Bone marrow (tissue), 2 donors: ENCODE data around the gene ADAMTS7.
"Not testable (repeated sequence)": the region's sequence is repeated elsewhere in the genome, so short reads cannot be mapped to it uniquely, and the experiment has no call there.

Experiments used
- DNase-seq, 2 donors: peaks; one replicate each; lab custom pipeline; 2025; lab: John Stamatoyannopoulos, UW

The ADAMTS7 gene

DNA sequence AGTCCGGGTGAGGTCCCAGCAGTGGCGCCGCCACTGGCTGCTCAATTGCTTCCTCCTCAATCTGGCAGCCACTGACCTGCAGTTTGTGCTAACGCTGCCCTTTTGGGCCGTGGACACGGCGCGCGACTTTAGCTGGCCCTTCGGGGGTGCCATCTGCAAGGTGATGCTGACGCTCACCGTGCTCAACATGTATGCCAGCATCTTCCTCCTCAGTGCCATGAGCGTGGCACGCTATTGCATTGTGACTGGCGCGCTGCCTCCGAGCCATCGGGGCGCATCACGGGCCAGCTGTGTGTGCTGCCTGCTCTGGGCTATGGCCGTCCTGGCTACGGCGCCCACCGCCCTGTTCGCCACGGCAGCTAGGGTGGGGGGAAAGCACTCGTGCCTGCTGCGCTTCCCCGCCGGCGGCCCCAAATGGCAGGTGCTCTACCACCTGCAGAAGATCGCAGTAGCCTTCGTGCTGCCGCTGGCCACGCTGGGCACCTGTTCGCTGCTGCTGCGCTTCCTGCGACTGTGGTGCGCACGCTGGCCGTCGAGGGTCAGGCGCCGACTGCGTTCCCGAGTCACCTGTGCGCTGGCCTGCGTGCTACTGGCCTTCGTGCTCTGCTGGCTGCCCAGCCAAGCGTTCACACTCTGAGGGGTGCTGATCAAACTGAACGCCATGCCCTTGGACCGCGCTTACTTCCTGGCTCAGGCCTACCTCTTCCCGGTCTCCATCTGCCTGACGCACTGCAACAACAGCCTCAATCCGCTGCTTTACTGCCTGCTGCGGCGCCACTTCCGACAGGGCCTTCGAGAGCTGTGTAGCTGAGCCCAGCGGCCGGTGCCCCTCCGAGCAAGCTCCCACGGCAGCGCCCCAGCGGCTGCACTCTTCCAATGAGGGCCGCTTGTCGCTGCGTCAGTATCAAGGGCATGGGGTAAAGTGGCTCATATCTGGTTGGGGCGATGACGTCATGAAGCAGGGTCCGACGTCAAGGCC lies 20.3 kb upstream of the ADAMTS7 start:
- no peak for DNase-seq

DNA sequence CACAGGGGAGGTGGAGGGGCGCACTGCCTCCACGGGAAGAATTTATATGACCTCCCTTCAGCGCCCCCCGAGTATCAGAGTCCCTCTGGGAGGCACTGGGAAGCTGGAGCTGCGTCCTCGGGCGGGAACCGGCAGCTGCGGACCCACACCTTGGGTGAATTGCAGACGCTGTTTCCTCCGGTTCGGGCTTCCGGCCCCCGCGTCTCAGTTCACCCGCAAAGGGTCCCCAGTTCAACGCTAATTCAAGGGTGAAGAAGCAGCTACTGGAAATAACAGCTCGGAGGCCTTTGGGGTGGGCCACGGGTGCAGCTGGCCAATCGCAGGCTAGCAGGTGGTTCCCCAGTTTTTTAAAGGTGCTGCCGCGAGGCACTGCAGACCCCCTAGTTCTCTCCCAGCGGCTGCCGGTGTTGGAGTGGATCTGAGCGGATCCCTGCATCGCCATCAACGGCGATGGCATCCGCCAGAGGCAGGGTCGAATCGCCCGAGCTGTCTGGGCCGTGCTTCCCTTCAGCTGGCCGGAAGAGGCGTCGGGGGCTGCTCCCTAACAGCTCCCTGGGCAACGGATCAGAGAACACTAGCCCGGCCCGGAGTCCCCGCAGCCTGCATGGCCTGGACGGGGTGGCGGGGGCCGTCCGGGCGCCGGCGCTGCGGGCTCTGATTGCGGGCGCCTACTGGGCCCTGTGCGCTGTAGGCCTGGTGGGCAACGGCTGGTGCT lies 19.4 kb upstream of the ADAMTS7 start:
- DNase-seq: no peak

DNA sequence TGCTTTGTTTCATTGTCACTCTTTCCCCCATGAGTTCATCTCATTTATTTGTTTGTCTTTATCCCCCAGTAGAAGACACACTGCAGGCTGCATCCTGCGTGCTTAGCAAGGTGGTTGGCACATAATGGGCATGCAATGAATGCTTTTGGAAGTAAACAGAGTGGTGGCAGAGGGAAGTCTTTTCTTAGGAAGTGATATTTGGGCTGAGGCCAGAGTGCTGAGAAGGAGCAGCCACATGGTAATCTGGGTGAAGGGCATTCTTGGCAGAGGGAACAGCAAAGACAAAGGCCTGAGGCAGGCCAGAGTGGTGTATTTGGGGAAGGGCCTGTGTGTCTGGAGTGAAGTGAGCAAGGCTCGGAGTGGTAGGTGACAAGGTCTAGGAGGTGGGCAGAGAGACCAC lies 17.7 kb upstream of the ADAMTS7 start:
- no peak for DNase-seq

DNA sequence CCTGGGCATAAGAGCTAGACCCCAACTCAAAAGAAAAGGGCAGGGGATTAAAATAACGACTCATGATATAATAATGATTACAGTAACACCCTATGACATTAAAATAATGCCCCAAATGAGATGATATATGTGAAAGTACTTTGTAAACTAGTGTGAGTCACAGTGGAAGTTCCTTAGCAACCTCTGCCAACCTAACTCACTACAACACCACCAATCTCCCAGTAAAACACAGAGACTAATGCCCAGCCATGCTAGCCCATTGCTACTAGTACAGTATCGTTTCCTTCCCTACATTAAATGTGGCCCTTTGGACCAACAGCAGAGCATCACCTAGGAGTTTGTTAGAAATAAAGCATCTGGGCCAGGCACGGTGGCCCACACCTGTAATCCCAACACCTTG lies 11.2 kb upstream of the ADAMTS7 start:
- DNase-seq: no peak

DNA sequence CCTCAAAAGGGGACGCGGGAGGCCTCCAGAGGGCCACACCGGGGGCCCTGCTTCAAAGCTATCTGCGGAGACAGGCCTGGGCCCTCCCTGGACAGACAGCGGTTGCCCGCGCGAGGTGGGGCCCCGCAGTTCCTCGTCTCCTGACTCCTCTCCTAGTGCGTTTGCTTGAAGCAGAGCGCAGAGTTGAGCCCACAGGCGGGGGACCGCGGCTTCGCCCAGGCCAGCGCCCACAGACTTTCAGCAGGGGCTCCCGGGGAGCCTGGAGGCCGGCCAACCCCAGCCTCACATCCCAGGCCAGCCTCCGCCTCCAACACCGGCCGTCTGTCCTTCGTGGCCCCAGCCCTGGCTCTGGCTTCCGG lies 540 bp upstream of the ADAMTS7 start:
- no peak for DNase-seq

DNA sequence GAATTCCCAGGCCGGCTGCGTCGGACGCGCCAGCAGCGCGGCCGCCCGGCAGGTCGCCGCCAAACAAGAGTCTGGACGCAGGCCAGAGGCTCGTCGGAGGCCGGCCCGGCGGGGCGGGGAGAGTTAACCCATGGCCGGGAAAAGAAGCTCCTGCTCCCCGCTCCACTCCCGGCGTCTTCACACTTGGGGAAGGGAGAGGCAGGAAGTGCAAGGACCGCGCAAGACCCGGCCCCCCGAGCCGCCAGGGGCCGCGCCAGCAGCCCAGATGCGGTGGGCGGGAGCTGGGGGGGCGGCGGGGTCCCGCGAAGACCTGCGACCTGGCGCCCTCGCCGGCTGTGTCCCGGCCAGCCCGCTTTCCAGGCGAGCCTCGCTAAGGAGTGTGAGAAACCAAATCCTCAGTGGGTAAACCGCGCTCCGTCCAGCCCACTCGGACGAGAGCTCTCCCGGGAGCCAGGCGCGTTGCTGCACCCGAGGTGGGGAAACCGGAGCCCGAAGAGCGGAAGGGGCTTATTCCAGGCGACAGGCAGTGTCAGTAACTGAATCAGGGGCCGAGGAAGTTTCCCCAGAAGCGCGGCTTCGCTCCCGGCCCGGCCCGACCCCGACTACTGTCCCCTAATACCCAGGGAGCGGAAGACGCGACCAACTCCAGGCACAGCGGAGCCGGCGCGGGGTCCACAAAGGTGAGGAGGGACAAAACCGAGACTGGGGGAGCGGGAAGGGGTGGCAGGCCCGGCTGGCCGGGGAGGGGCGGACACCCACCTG lies 721 bp downstream of the ADAMTS7 start:
- peak in 1 of 2 donors; percentile 18 for DNase-seq

DNA sequence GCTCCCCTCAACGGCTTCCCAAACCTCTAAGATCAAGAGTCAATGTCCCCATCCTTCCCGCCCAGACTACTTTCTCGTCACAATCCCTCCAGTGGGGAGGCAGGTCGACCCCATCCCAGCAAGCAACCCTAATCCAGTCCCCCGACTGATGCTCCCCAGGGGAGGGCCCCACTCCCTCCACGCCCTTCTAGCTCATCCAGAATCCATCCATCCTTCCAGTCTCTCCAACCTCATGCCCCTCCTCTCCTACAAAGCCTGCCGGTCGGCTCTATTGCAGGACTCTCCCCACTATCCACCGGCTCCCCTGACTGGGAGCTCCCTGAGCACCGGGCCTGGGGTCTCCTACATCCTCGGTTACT lies 1.3 kb downstream of the ADAMTS7 start:
- DNase-seq: no peak

DNA sequence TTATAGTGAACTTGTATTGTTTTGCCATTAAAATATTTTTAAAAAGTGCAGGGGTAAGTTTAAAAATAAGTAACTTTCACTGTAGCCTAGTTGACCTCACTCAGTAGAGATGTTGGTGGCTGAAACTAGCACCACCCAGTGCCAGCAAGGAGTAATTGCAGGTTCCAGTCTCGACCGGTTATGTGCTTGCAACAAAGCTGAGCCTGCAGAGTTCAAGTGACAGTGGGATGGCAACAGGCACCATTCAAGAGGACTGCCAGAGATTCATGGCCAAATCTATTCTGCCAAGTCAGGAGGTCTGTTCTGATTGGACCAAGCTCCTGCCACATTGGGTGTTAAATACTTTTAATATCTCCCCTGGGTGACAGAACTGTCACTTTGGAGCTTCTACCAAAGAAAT lies 2.7 kb downstream of the ADAMTS7 start:
- peak in 1 of 2 donors; percentile 31 for DNase-seq

DNA sequence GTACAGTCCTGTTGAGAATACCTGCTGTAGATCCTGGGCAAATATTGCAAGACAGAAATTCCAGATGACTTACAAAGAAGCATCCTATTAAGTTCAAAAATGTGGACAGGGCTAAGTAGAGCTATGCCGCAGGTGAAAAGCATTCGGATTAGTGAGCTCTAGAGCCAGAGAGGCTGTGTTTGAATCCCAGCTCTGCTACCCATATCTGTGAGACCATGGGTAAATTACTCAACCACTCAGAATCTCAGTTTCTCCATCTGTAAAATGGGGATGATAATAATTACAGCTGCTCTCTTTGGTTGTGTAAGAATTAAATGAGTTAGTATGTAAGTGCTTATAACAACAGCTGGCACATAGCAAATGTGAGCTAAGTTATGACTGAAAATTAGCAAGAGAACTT lies 3.9 kb downstream of the ADAMTS7 start:
- no peak for DNase-seq

DNA sequence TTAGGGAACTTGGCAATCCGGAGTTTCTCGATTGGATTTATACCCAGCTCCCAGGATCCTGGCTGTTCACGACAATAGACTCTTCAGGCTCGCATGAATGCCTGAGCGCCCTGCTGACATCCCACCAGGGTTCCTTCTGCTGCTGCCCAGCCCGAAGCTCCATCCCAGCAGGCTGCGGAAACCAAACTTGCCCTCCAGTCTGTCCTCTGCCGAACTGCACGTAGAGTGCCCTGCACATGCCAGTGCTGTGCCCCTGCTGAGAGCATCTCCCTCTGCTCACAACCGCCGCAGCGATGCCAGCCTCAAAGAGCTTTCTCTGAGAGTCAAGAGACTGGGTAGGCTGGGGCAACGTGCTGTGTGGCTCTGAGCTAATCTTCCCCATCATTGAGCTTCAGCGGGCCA lies 6.9 kb downstream of the ADAMTS7 start:
- DNase-seq: no peak

DNA sequence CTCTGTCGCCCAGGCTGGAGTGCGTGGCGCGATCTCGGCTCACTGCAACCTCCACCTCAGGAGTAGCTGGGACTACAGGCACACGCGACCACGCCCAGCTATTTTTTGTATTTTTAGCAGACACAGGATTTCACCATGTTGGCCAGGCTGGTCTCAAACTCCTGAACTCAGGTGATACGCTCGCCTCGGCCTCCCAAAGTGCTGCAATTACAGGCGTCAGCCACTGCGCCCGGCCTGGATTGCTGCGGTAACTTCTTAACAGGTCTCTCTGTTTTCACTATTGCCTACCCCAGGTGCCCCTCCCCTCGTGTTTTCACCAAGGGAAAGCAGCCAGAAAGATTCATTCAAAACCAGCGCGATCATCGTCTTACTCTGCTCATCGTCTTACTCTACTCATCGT lies 10.5 kb downstream of the ADAMTS7 start:
- DNase-seq: no peak

DNA sequence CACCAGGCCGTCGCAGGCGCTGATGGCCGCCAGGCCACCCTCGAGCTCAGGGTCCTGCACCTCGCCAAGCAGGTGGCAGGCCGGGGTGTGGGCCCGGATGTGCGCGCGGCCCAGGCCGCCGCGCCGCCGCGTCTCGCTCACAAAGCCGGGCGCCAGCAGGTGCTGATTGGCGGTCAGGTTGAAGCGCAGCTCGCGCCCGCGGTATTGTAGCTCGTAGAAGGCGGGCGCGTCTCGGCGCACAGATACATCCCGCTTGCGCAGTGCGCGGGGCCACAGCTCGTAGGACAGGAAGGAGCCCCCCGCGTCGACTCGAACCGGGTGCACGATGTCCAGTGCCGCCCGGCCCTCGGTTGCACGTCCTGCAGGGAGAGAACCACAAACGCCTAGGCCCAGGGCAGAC lies 11.1 kb downstream of the ADAMTS7 start:
- DNase-seq: no peak

DNA sequence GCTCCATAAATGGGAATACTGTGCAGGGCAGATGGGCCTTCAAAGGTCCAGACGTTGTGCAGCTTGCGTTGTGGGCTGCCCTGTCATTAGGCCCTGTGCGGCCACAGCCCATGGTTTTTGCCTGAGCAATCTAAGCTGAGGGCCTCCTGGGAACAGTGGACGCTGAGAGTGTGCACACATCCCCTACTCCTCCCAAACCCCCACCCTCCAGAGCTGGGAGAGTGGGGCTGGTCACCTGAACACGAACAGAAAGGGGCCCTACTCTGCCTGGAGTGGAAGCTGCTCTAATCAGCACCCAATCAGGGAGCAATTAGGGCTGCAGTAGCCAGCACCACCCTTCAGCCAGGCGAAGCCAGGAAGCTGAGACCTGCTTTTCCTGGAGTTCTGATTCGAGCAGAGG lies 12.2 kb downstream of the ADAMTS7 start:
- not testable (repeated sequence) for DNase-seq

DNA sequence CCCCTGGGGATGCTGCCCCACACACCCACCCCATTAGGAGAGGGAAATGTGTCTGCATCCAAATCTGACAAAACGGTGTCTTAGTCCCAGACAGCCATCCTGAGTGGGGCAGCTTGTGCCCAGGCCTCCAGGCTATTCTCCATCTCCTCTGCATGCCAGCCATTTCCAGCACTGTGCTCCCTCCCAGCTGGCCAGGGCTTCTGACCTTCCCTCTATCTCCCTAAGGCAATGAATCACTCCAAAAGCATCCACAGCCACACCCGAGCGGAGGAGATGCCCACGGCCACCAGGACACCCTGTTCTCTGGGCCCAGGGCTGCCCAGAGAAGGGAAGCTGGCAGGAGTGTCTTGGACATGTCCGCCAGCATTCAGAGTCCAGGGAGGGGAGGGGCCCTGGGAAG lies 12.9 kb downstream of the ADAMTS7 start:
- DNase-seq: not testable (repeated sequence)

DNA sequence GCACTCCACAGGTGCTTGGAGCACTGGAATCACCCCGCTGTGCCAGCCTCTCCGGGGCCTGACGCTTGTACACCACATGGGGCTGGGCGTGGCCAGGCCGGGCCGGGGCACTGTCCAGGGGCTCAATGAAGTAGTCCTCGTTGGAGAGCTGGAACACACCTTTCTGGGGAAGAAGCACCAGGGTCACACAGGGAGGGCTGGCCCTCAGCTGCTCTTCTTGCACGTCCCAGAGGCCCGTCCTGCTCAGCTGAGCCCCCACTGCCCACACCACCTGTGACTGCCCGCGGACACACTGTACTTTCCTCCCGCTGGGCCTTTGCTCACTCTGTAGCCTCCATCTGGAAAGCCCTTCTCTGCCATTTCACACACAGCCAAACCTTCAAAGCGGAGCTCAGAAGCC lies 13.3 kb downstream of the ADAMTS7 start:
- no peak for DNase-seq

DNA sequence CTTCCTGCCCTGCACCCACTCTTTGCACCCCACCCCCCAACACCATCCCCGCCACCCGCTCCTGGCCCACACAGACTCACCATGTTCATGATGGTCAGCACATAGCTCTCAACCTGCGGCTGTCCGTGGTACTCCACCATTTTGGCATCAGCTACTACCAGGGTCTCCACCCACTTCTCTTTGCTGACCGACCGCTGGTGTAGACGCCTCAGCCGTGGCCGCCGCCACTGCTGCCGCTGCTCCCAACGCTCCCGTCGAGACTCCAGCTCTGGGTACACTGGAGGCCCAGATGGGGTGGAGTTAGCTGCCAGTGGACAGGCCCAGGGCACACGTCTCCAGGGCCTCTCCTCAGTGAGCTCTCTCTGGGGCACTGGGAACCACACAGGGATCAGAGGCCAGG lies 14.8 kb downstream of the ADAMTS7 start:
- no peak for DNase-seq

DNA sequence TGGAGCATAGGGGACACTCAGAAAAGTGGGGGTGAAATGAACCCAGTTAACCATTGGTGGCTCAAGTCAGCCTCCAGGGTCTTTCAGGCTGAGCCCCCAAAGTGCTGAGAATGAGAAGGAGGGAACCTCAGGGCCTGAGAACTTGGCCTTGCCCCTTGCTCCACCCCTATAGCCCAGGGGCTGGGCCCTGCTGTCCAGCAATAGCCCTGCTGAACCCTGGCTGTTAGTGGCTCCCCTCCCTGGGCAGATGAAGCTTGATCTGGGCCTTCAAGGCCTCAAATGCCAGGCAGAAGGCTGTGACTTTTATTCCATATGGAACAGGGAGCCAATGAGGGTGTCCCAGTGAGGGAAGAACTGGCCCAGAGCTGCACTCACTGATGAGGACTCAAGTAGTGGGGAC lies 16.2 kb downstream of the ADAMTS7 start:
- no peak for DNase-seq

DNA sequence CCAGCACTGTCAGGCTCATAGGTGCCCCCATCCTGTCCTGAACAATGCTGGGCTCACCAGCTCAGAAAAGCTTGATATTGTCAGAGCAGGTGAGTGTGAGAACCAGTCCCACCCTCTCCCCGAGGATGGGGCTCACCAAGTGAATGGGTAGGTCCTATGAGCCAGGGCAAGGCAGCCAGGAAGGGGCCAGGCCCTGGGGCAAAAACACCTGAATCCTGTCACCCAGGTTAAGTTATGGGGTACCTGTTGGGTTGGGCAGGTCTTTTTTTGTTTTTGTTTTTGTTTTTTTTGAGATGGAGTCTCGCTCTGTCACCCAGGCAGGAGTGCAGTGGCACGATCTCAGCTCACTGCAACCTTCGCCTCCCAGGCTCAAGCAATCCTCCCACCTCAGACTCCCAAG lies 16.8 kb downstream of the ADAMTS7 start:
- not testable (repeated sequence) for DNase-seq

DNA sequence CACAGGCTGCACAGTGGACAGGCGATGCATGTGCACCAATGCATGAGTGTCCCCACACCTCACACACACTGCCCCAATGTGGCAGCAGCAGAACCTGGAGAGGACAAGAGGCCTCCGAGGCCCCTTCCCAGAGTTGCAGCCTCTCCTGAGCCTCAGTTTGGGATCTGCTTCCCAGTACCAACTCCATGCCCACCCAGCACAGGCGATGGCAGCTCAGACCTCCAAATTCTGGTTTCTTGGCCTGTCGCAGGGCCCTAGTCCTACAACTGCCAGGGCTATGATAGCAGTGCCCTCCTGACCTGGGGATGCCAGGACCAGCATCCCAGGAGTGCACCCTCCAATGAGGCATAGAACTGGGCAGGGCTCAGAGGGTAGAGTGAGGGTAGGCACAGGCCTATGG lies 19.9 kb downstream of the ADAMTS7 start:
- DNase-seq: no peak

DNA sequence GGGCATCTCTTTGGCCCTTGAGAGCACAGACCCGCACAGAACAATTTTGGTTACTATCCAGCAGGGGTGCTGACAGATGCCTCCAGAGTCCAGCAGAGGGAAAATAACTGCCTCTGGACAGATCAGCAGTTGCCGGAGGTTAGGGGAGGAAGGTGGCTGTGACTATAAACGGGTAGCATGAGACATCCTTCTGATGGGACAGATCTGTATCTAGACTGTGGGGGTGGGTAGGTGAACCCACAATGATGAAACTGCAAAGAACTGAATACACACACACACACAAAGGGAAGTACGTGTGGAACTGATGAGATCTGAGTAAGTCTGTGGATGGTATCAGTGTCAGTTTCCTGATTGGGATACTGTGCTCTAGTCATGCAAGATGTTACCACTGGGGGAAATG lies 21.2 kb downstream of the ADAMTS7 start:
- no peak for DNase-seq

DNA sequence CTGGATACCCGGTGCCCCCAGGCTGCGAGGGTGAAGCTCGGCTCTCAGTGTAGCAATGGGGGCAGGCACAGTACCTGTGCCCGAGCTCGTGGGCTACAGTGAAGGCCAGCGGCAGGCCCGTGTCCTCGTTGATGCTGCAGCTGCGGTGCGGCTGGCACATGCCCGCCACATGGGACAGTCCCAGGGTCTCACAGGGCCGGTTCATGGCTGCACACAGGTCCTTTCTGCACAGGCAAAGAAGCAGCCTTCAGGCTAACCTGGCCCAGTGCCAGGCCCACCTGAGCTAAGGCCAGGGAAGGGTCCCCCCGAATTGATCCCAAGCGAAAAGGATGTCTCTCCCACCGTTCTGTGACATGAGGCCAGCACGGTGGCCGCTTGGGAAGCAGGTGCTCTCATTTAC lies 21.6 kb downstream of the ADAMTS7 start:
- no peak for DNase-seq

DNA sequence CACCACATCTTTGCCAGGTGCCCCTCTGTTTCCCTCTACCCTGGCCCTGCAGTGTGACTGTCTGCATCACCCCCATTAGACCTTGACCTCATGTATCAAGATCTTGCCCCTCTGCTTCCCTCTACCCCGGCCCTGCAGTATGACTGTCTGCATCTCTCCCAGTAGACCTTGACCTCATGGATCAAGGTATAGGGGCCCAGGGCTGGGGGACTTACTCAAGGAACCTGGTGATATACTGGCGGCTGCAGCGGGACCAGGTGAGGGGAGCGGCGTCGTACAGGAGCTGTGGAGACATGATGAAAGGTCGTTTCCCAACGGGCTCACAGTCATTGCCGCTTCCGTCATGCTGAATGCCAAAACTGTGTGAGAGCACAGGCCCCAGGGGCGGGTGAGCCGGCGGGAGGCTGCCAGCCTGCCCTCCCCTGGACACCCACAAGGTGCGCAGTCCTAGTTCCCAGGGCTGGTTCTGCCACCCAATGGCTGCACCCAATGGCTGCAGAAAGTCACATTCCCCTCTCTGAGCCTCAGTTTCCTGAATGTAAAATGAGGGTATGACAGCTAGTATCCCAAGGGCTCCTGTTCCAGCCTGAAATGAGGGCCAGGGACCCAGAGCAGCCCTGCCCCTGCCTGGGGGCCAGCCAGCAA lies 23.1 kb downstream of the ADAMTS7 start:
- no peak for DNase-seq
